GM15510 (cell line): ENCODE data around the gene CEP72.

ENCODE experiments used
- POLR2A ChIP-seq: IDR thresholded peaks from 3 replicates; pipeline ENCODE4 v1.6.1; 2011; ENCODE audit warnings: borderline replicate concordance; ENCODE audit not compliant: insufficient read length; ENCODE audit errors: extremely low read depth

The CEP72 gene

GRCh38 chr5:606061-606460 lies 6.1 kb upstream of the CEP72 start:
- TF ChIP-seq POLR2A, result no peak

DNA sequence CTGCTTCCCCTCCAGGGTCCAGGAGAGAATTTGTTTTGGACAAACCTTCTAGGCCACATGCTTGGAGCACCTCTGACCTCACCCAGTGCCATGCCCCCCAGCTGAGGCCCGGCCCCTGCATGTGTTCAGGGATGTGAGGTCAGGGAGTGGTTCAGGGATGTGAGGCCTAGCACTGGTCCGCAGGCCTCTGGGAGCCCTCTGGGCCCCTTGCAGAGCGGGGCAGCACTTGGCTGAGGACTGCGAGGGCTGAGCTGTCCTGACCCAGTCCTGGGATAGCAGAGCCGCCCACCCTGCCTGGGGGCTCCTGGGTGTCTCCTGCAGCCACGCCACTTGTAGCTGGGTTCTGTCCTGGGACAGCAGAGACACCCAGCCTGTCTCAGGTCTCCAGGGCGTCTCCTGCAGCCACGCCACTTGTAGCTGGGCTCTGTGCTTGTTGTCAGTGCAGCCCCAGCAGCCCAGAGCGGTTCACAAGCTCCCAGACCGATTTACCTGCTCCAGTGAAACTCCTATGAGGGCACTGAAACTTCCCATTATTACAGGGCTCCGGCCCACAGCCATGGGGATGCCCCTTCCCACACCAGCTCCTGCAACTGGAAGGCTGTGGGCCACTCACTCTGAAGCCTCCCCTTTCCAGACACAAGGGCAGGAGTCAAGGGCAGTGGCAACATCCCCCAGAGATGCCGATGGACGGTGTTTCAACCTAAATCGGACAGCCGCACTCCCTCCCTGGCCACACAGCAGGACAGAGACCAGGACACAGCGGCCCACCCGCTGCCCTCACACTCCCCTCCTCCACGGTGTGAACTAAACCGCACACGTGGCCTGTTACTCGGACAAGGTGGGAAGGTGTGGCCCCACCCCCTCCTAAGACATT lies 5.4 kb upstream of the CEP72 start:
- TF ChIP-seq POLR2A, result no peak

DNA sequence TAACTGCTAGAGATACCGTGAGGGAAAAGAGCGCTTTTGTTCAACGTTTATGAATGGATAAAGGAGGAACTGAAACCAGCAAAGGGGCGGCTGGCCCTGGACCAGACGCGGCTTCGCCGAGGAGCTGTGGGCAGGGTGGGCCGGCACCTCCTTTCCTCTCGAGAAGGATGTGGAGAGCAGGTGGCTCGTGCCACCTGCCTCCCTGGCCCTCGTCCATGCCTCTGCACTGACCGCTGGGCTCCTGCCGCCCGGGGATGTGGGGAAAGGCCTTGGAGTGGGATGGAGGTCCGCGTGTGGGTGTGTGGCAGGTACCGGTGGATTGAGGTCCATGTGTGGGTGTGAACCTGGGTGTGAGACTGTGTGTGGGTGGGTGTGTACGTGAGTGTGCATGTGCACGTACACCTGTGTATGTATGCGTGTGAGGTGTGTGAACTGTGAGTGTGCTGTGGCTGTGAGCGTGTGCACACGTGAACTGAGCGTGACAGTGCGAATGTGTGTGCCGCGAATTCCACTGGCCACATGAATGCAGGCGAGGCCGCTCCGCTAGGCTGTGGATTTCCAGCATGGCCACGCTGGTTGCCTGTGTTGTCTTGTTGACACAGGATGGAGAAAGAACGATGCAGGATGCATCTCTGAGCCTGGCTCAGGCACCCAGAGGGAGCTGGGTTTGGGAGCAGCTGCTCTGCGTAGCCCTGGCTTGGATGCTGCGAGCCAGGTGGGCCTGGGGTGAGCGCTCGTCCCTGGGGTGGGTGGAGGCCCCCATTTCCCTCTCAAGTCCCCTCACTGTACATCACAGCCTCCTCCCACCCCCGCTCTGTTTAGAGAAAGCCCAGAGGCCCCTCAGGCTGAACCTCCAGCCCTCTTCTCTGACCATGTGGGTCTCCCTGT lies 4.4 kb upstream of the CEP72 start:
- TF ChIP-seq POLR2A, result no peak

DNA sequence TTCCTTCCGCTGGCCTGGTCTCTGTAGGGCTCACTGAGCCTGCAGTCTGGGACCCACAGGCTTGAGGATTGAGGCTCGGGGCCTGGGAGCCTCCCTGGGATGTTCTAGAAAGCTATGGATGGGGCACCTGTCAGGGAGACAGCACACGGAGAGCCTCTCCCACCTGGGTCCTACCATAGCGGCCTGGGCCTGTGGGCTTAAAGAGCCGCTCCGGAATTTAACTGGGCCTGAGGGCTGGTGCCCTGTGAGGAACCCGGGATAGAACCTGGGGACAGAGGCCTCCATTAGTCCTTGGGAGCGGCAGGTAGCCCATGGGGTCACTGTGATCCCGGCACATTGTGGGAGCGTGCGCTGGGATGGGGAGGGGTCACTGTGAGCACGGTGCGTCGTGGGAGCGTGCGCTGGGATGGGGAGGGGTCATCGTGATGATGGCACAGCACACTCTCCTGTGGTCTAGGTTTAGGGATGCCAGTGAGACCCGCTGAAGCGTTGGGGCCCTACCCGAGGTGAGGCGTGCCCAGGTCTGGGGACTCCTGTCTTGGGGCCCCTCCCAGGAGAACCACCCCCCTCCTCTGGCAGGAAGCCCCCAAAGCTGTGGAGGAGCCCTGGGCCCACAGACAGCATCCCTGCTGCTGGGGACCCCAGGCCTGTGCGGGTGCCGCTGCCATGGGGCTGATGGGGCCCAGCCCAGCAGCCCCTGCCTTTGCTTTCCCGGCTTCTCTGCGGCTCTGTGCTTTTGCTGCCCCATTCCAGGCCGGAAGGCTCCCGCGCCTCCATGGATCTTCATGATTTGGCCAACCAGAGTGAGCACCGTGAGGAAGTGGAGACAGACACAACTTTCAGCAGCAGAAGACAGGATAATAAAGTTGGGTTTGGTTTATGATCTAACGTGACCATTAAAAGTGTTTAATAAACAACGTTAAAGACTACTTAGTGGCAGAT lies 3.4 kb upstream of the CEP72 start:
- no peak for TF ChIP-seq POLR2A

GRCh38 chr5:609506-609905 lies 2.6 kb upstream of the CEP72 start:
- no peak for TF ChIP-seq POLR2A

GRCh38 chr5:610011-610743 lies 2.0 kb upstream of the CEP72 start:
- TF ChIP-seq POLR2A, result no peak

- no peak for TF ChIP-seq POLR2A
These were observed 1.1 kb upstream of the CEP72 start for GRCh38 chr5:610744-611730.

GRCh38 chr5:612498-613424 lies 621 bp downstream of the CEP72 start:
- TF ChIP-seq POLR2A, result no peak

- no peak for TF ChIP-seq POLR2A
These were observed 4.4 kb downstream of the CEP72 start for GRCh38 chr5:616484-617039.

- TF ChIP-seq POLR2A, result no peak
These were observed 5.8 kb downstream of the CEP72 start for GRCh38 chr5:617896-618295.

- no peak for TF ChIP-seq POLR2A
These were observed 6.3 kb downstream of the CEP72 start for GRCh38 chr5:618450-618849.
